Peyer's patch (tissue), 4 donors: ENCODE data around the gene TOX2. TPM values are rescaled to one million over a fixed set of nuclear protein-coding genes. Genes with fewer than 3 reads are reported as not detected.

Source experiments
- DNase-seq, 3 donors: peaks; one replicate each; pipeline ENCODE4 v3.0.0-alpha.2; 2017 to 2019
- H3K27ac ChIP-seq, 4 donors: fragments of 200-600 bp; sonication (generic); one replicate each; pipeline ENCODE4 v1.5.1; 2016 to 2019
- H3K27me3 ChIP-seq, 2 donors: fragments of 200-600 bp; sonication (generic); one replicate each; pipeline ENCODE4 v1.5.1; 2019
- H3K36me3 ChIP-seq, 3 donors: fragments of 200-600 bp; sonication (generic); one replicate each; pipeline ENCODE4 v1.5.1; 2016 to 2019
- H3K4me1 ChIP-seq, 4 donors: fragments of 200-600 bp; sonication (generic); one replicate each; pipeline ENCODE4 v1.5.1; 2016 to 2019
- H3K4me3 ChIP-seq, 4 donors: fragments of 200-600 bp; sonication (generic); 1 replicate in 3 of 4; 2 replicates in 1 of 4; pipeline ENCODE4 v1.5.1; 2016 to 2019; ENCODE audit warnings: mild to moderate bottlenecking in 1 of 4
- H3K9me3 ChIP-seq, 4 donors: fragments of 200-600 bp; sonication (generic); one replicate each; pipeline ENCODE4 v1.5.1; 2016 to 2019; ENCODE audit warnings: mild to moderate bottlenecking in 1 of 4
- POLR2A ChIP-seq, 2 donors: fragments of 450-650 bp; IDR thresholded peaks; one replicate each; pipeline ENCODE4 v1.5.1; 2017; ENCODE audit warnings: antibody characterized with exemption in 2 of 2, mild to moderate bottlenecking in 2 of 2, moderate library complexity in 2 of 2
- total RNA-seq, 4 donors: library from RNA; depleted of rRNA; stranded (reverse); fragments of >200 nt; gene quantifications; one replicate each; pipeline ENCODE4 v1.1.0, GENCODE V29; 2016
- TF ChIP-seq, protein P1 (sequence below), 6 experiments: fragments of 450-650 bp in 4 of 6; fragments of 200-600 bp in 2 of 6; sonication (generic) in 1 of 6; IDR thresholded peaks; one replicate each; pipeline ENCODE4 v1.5.1; 2017 to 2019; ENCODE audit warnings: antibody characterized with exemption in 6 of 6, mild to moderate bottlenecking in 3 of 6, moderate library complexity in 1 of 6

Gene TOX2
- total RNA-seq, 4 donors from 2014 or later = 1.9 to 5.8 (median 2.0) TPM

DNA sequence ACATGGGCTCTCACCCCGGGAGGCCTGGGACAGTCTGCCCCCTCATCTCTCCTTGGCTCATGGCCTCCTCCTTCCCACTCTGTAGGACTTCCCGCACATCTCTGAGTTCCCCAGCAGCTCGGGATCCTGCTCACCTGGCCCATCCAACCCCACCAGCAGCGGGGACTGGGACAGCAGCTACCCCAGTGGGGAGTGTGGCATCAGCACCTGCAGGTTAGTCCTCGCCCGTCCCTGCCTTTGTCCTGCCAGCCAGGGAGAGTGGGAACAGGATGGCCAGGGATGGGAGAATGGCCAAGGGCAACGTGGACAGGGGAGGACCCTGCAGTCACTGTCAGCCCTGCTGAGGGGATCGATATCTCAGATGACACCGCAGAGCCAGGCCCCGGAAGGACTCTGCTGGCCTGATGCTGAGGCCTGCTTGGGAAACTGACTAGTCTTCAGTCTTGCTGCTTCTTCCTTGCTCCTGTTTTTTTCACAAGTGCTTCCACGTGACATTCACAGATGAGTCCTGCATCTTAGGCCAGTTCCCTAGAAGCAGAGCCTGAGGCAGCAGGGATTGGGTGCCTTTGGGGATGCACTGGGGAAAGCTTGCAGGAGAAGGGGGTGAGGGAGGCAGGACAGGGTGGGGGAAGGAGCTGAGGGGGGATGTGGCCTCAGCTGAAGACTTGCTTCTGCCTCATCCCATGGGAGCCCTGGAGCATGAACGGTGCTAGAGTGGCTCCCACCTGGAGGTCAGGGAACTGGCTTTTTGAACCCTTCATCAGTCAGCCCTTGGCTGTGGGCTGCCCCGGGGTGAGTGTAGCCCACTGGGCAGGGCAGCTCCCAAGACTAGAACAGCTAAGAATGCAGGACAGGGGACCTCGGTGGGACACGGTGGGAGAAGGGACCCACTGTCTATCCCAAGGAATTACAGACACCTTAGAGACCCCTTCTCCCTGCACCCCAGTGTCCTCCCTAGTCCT lies 152.3 kb downstream of the TOX2 start:
- TF ChIP-seq, protein P1, sequence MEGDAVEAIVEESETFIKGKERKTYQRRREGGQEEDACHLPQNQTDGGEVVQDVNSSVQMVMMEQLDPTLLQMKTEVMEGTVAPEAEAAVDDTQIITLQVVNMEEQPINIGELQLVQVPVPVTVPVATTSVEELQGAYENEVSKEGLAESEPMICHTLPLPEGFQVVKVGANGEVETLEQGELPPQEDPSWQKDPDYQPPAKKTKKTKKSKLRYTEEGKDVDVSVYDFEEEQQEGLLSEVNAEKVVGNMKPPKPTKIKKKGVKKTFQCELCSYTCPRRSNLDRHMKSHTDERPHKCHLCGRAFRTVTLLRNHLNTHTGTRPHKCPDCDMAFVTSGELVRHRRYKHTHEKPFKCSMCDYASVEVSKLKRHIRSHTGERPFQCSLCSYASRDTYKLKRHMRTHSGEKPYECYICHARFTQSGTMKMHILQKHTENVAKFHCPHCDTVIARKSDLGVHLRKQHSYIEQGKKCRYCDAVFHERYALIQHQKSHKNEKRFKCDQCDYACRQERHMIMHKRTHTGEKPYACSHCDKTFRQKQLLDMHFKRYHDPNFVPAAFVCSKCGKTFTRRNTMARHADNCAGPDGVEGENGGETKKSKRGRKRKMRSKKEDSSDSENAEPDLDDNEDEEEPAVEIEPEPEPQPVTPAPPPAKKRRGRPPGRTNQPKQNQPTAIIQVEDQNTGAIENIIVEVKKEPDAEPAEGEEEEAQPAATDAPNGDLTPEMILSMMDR (IDR thresholded peaks at IDR 0.05) = no peak
- TF ChIP-seq POLR2A (IDR thresholded peaks at IDR 0.05) = no peak
- H3K4me1 ChIP-seq = peaks cover 0 to 11% (median 2%) of the 10 kb centered on the region in 4 donors
- no peaks in the 10 kb centered on the region for H3K36me3 ChIP-seq
- H3K4me3 ChIP-seq = no peak overlapping the region
- H3K27me3 ChIP-seq = no peaks in the 10 kb centered on the region
- no peak for DNase-seq
- H3K9me3 ChIP-seq = no peaks in the 10 kb centered on the region
- no peak overlapping the region for H3K27ac ChIP-seq

DNA sequence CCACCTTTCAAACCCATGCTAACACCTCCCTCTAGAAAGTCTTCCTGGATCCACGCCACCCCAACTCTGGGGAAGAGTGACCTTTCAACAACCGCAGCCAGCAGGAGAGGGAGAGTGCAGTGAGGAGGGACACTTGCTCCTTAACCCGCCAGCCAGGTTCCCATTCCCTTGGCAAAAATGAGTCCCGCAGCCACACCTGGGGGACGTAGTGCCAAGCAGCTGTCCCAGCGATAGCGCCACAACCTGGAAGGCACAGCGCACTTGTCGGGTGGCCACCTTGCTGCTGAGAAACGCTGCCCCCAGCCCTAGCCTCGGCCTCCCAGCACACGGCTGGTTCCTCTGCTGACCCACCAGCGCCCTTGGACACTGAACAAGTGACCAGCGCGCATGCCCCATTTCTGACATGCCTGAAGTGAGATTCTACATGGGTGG lies 153.0 kb downstream of the TOX2 start:
- no peak for TF ChIP-seq POLR2A (IDR thresholded peaks at IDR 0.05)
- H3K4me1 ChIP-seq = peaks cover 0 to 11% (median 2%) of the 10 kb centered on the region in 4 donors
- H3K27me3 ChIP-seq = no peaks in the 10 kb centered on the region
- no peak overlapping the region for H3K4me3 ChIP-seq
- no peak for DNase-seq
- no peaks in the 10 kb centered on the region for H3K36me3 ChIP-seq
- peak overlapping the region in 1 of 4 donors; percentile 79 for H3K27ac ChIP-seq
- H3K9me3 ChIP-seq = no peaks in the 10 kb centered on the region

DNA sequence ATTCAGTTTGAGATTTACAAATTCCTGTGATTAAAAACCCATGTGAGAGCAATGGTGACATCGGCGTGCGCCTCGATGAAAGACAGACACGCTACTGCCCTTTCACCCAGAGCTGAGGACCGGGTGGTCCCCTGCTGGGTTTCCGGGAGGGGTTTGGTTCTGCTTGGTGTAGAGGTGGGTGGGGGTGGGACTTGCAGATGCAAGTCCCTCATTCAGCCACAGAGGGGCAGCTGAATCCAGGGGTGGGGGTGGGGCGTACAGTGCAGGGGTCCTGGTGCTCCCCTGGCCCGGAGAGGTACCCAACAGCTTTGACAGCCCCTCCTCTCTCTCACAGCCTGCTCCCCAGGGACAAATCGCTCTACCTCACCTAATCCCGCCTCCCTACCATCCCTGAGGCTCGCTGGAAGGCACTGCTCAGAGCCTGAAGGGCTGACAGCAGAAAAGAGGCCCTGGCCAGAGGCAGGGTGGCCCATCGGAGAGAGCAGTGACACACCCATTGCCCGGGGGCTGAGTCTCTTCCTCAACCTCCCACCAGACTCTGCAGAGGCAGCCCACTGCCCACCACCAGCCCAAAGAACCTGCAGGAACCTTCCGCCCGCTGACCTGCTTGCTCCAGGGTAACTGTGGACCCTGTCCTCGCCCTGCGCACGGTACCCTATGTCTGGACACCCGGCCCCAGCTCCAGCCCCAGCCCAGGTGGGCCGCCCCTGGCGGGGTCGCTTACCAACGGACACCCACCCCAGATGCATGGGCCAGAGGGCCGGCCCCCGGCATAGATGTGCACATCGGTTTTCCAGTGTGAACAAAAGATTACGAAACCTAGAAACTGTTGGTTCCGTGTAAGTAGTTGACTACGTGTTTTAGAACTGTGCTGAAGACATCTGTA lies 153.9 kb downstream of the TOX2 start:
- peak overlapping the region in 2 of 4 donors; percentile 2 to 30 for H3K4me3 ChIP-seq
- peak overlapping the region in 3 of 4 donors; percentile 57 to 79 (median 60) for H3K27ac ChIP-seq
- TF ChIP-seq, protein P1 (IDR thresholded peaks at IDR 0.05) = no peak
- TF ChIP-seq POLR2A (IDR thresholded peaks at IDR 0.05) = no peak
- H3K4me1 ChIP-seq = peaks cover 0 to 11% (median 2%) of the 10 kb centered on the region in 4 donors
- DNase-seq = peak in 1 of 3 donors; percentile 37
- H3K9me3 ChIP-seq = no peaks in the 10 kb centered on the region
- H3K27me3 ChIP-seq = no peaks in the 10 kb centered on the region
- H3K36me3 ChIP-seq = no peaks in the 10 kb centered on the region

DNA sequence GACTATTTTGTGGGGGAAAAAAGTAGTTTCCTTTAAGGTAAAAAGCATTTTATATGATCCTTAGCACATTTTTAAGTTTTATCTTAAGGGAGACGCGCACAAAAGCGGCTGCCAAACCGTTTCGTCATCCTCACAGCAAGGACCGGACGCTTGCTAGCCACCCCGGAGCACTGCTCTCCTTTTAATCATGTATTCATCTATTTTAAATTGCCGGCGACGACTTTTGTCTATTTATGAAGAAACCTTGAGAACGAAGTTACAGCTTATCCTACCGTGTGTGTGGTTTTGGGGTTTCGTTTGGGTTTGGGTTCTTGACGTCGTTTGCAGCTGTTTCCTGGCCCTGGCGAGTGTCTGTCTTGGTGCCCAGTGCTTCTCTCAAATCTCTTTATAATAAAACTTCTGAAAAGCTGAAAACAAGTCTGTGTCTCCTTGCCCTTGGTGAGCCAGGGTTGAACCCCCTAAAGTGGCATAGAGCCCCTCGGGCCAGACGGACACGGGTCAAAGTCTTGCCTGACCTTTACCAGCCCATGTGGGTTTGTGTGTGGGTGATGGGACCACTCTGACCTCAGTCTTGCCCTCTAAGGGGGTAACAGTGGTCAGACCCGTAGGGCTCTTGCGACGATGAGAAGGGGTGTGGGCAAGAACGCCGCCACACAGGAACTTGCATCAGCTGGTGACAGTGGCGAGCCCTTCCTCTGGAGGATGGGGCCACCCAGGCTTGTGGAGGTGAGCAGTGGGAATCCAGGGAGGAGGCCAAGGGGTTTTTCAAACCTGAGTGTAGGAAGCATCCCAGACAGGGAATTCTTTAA lies 154.8 kb downstream of the TOX2 start:
- no peak for TF ChIP-seq POLR2A (IDR thresholded peaks at IDR 0.05)
- TF ChIP-seq, protein P1 (IDR thresholded peaks at IDR 0.05) = no peak

DNA sequence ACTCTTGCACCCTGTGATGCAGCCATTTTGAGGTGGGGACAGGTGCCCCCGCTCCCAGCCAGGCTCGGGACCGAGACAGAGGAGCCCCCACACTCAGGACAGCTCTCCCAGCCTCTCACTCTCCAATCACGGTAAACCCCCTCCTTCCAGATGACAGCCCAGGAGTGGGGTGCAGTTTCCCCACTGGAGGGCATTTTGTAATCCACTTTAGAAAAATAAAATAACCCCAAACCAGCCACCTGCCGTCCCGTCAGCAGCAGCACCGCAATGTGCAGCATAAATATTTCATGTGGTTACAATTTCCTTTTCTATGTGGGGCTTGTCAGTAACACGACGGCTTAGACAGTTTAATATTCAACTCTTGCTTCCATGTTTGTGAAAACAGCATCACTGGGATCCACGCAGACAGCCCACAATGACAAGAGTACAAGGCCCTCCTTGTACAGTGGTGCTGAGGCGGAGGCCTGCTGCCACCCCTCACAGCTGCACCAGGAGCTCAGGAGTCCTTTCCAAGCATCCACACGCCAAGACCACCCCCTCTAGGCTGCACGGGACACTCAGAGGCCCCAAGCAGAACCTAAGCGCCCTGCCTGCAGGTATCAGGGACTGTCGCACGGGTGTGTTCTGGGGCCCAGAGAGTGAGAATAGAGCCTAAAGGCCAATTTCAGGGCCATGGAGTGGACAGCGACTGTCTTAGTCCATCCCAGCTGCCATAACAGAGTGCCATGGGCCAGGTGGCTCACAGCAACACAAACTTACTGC lies 155.7 kb downstream of the TOX2 start:
- peak overlapping the region in 3 of 4 donors; percentile 57 to 79 (median 60) for H3K27ac ChIP-seq
- DNase-seq = peak in 2 of 3 donors; percentile 50 to 53
- TF ChIP-seq, protein P1 (IDR thresholded peaks at IDR 0.05) = no peak
- no peak for TF ChIP-seq POLR2A (IDR thresholded peaks at IDR 0.05)
- H3K27me3 ChIP-seq = no peaks in the 10 kb centered on the region
- no peaks in the 10 kb centered on the region for H3K36me3 ChIP-seq
- no peaks in the 10 kb centered on the region for H3K9me3 ChIP-seq
- peaks cover 0 to 11% (median 2%) of the 10 kb centered on the region in 4 donors for H3K4me1 ChIP-seq
- peak overlapping the region in 1 of 4 donors; percentile 30 for H3K4me3 ChIP-seq

More for the DNA sequence above, 154.8 kb downstream of the TOX2 start:
- H3K27me3 ChIP-seq = no peaks in the 10 kb centered on the region
- peak overlapping the region in 3 of 4 donors; percentile 57 to 79 (median 60) for H3K27ac ChIP-seq
- peak overlapping the region in 3 of 4 donors; percentile 2 to 30 (median 7) for H3K4me3 ChIP-seq
- H3K9me3 ChIP-seq = no peaks in the 10 kb centered on the region
- peaks cover 0 to 11% (median 2%) of the 10 kb centered on the region in 4 donors for H3K4me1 ChIP-seq
- no peaks in the 10 kb centered on the region for H3K36me3 ChIP-seq
- peak in 2 of 3 donors; percentile 69 to 83 for DNase-seq
